HG02759 (cell line): Measurements from ENCODE around the gene CDK19.

Source experiments
- ATAC-seq: cut with Tn5 transposase; IDR thresholded peaks from one replicate; pipeline ENCODE4 v1.9.1; 2021; ENCODE audit warnings: mild to moderate bottlenecking, moderate library complexity; ENCODE audit not compliant: unreplicated experiment

CDK19 gene

DNA sequence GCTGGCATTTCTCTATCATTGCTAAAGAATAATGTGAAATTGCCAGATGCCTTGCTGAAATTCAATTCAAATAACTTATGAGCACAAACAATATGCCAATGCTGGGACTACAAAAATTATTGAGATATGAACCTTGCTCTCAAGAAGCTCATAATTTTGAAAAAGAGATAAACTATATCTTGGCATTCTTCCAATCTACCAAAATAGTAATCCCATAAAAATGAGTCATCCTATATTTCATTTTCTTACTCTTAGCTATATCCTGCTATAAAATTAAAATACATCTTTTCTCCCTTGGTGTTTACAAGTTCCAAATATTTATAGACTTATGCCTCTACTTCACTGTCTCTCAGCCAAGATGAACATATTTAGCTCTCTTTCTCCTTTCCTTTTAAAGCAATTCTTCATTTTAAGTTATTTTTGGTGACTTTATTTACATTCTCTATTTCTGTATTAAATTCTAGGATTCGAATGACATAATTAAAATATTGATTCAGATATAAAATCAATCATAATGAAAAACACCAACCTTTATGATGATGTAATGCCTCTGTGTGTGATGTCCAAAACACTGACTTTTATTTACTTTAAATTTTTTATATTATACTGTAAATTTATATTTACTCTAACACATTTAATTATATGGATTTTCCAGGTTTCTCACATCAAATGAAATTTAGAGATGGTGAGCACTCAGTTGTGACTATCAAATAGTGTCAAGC, 152.6 kb downstream of the CDK19 start:
- ATAC-seq = no peak

GRCh38 chr6:110661414-110661813, 153.9 kb downstream of the CDK19 start:
- no peak for ATAC-seq

- ATAC-seq = no peak
Measured at GRCh38 chr6:110660066-110660655, 155.1 kb downstream of the CDK19 start.

DNA sequence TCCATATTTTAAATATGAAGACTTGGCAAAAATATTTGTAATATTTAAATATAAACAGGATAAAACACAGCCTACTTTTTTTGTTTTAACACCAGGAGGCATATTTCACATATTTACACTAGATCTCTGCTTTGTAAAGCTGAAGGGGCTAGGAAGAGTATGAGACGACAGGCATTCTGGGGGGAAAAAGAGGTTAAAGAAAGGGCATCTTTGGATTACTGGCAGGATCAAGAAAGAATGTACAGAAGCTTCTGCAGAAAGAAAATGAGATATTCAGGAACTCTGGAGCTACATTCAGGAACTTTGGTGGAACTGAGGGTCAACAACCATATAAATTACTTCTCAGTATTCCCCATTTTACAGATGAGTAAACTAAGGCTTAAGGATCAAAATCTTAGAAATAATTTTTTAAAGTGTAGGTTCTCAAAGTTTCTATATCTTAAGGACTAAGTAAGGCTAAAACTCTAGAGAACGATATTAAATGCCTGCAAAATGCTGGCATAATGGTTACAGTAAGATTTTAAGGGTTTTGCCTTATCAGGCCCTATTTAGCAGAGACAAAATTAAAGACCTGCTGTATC, 156.5 kb downstream of the CDK19 start:
- no peak for ATAC-seq

DNA sequence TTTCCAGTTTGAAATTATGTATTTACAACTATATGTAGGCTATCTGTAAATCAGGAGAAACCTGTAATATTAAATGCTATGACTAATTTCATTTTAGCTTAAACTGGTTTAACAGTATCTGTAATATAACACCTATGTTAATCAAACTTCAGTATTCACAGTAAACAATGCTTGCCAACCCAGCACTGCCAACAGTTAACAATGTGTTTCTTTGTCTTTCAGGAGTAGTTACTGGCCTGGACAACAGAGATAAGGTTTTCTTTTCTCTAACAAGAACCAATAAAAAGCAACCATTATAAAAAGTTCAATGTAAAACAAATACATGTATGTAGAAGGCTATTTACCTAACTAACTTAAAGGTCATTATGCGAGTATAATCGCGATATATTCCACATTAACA, 158.8 kb downstream of the CDK19 start:
- ATAC-seq = no peak

DNA sequence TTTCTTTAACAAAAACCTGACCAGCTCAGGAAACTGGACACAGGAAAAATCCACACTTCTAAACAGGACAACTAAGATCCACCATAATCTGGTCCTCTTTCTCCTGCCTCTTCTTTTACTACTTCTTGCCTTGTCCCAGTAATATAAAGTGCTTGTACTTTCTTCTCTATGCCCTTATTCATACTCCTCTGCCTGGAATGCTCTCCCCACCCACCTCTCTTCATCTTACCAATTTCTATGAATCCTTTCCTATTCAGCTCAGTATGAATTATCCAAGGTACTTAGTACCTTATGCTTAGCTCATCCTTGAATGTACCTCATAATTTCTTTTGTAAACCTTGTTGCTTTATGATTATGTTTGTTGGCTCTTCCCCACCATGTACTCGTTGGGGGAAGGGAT, 159.4 kb downstream of the CDK19 start:
- no peak for ATAC-seq

- ATAC-seq = no peak
Measured at GRCh38 chr6:110654096-110654820, 161.0 kb downstream of the CDK19 start.

DNA sequence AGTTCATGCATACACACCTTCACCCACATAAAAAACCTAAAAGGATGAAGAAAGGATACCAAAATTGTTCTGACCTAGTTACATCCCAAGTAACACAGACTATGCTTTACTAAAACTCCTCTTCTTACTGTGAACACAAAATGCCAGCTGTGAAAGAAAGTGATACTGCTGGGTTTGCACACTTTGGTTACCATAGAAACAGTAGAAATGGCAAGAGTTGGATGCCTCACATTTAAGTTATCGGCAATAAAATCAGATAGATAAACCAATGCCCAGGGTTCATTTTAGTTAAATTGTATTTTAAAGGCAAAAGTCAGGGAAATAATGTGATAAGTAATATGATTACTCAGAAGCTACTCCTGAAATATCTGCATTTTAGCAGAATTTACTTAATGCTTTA, 161.9 kb downstream of the CDK19 start:
- ATAC-seq = no peak

GRCh38 chr6:110652520-110652919, 162.7 kb downstream of the CDK19 start:
- ATAC-seq = no peak

GRCh38 chr6:110650755-110651154, 164.5 kb downstream of the CDK19 start:
- ATAC-seq = no peak

DNA sequence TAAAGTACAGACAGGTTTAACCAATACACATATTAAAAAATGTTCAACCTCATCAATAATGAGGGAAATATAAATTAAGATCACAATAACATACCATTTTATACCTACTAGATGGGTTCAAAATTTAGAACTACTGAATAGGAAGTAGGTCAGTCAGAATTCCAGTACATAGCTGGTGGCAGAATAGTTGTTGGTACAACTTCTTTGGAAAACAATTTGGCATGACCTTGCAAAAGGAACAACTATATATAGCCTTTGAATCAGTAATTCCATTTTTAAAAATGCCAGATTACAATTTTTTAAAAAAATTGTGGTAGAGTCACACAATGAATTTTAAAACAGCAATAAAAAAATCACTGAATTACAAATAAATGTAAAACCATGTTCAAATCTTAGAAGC, 165.6 kb downstream of the CDK19 start:
- no peak for ATAC-seq

DNA sequence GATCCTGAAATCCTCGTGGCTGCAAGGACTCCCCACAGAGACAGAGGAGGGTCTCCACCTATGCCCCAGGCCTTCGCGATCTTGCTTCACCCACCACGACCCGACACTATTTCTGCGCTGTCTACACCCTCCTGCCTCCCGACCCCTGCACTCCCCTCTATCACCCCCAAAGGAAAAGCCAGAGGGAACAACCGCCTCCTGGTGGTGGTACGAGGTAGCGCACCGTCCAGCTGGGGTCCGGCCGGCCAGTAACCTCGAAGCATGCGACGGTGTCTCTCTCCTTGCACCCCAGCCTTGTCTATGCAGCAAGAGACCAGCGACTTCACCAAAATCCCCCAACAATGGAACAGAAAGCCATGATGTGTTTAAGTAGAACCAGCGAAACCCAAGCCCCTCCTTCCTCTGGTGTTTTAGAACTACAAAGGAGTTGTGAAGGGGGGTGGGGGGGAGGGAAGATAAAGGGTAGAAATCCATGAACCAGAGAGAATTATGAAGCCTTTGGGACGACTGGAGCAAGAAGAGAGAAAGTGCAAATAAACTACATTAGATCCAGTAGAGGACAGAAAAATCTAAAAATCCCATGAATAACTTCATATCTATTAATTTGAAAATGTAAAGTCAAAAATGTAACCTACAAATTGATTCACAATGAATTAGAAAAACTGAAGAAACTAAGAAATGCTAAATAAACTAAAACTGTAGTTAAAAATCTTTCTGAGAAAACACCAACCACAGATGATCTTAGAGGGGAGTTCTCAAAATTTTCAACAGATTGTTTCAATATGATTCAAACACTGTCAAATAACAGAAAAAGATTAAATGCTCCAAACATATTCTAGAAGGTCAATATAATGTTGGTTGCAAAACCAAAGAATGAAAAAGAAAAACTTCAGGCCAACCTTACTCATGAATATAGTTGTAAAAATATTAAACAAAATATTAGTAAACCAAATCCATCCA, 168.0 kb downstream of the CDK19 start:
- no peak for ATAC-seq

DNA sequence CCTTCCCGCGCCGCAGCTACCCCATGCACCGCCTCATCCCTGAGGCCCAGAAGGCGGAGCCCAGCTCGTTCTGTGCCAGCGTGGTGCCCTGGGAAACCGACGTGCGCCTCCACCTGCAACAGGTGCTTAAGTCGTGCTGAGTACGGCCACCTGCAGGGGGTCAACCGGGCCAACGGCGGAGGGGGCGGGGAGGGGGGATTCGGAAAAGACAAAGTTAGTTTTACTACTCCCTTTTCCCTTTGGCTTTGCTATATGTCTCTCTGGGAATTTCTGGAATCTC, 168.9 kb downstream of the CDK19 start:
- ATAC-seq = no peak

DNA sequence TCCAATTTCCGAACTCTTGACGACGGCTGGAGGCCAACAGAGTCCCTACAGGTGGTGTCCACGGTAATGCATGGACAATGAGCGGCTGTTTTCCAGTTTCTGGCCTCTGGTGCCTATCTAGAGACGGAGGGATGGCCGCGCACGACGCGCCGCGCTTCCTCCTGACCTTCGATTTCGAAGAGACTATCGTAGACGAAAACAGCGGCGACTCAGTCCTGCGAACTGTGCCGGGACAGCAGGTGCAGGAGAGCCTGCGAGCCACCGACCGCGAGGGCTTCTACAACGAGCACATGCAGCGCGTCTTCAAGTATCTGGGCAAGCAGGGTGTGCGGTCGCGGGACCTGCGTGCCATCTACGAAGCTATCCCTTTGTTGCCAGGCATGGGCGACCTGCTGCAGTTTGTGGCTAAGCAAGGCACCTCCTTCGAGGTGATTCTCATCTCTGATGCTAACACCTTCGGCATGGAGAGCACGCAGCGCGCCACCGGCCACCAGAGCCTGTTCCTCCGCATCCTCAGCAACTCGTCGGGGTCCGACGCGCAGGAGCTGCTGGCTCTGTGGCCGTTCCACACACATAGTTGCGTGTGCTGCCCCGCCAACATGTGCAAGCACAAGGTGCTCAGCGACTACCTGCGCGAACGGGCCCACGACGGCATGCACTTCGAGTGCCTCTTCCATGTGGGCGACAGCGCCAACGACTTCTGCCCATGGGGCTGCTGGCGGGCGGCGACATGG, 169.4 kb downstream of the CDK19 start:
- no peak for ATAC-seq

DNA sequence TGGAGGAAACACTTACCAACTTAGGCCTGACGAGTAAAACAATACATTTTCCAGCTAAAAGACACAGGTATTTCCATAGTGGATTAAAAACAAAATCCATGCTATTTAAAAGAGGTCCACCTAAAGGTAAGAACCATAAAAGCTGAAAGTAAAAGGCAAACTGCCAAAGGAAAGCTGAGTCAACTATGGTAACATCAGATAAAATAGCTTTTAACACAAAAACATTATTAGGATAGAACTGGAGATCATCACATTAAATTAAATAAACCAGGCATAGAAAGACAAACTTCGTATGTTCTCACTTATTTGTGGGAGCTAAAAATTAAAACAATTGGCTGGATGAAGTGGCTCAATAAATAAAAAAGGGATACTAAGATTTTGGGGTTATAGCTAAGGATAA, 172.1 kb downstream of the CDK19 start:
- no peak for ATAC-seq

GRCh38 chr6:110642711-110643110, 172.6 kb downstream of the CDK19 start:
- ATAC-seq = no peak

- no peak for ATAC-seq
Measured at GRCh38 chr6:110636781-110637180, 178.5 kb downstream of the CDK19 start.

DNA sequence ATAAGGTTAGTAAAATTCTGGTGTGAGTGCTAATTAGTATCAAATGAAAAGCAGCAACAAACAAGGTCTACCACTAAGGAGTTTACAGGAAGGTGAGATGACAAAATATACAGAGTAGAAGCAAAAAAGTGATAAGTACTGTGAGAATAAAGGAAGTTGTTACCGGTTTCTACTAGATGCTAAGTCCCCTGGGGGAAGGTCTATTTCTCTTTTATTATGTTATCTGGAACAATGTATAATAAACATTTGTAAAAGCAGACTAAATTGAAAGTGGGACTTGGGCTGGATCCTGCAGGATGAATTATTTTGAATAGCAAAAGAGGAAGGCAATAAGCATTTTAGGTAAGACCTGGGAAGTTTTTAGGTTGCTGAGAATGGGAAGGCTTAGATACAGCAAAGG, 180.2 kb downstream of the CDK19 start:
- ATAC-seq = no peak

- ATAC-seq = no peak
Measured at GRCh38 chr6:110633731-110634213, 181.5 kb downstream of the CDK19 start.

- ATAC-seq = no peak
Measured at GRCh38 chr6:110629153-110629552, 186.1 kb downstream of the CDK19 start.
